ENCODE results near the gene OGFR.

The OGFR gene

DNA sequence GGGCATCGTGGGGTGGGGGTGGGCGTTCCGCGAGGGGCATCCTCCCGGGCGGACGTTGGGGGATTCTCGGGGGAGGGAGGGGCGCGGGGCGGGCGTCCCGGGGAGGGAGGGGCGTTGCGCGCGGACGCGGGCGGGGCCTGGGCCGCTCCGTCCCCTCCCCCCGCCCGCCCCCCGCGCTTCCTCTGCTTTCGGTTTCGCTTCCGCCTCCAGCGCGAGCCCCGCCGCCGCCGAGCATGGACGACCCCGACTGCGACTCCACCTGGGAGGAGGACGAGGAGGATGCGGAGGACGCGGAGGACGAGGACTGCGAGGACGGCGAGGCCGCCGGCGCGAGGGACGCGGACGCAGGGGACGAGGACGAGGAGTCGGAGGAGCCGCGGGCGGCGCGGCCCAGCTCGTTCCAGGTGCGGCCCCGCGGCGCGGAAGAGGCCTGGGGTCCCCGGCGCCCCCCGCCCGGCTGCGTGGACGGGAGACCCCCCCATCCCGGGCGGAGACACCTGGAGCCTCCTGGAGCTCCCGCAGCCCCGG lies at the start of gene OGFR:
OGFR (plus strand) TSS at position 209 of the 528 bp plus-strand sequence; CDS start at position 234, 25 bp downstream.
- peak; percentile 63 to 69 for ATAC-seq

GRCh38 chr20:62754991-62755356 lies 49.7 kb upstream of the OGFR start:
- no peak for ATAC-seq

- ATAC-seq = no peak
These were observed 48.6 kb upstream of the OGFR start for GRCh38 chr20:62755817-62756724.

DNA sequence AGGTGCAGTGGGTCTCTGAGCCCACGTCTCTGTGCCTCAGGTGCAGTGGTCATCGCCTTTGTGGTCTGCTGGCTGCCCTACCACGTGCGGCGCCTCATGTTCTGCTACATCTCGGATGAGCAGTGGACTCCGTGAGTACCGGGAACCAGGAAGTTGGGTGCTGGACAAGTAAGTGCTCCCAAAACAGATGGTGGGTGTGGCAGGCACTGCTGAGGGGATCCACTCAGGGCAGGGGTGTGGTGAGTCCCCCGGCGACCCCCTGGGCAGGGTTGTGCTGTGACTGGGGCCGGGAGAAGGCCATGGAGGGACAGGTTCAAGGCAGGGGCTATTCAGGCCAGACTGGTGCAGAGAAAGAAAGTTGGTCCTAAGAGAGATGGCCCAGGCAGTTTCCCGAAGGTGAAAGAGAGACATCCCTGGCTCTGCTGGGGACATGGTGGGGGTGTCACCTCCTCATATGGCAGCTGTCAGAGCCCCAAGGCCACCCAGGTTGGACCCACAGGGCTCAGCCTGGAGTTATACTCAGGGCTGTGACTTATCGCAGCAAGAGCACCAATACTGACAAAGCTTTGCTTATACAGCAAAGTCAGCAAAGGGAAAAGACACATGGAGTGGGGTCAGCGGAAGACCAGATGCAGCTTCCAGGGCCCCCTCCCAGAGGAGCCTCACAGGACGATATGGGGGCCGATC lies 46.3 kb upstream of the OGFR start:
- ATAC-seq = no peak

DNA sequence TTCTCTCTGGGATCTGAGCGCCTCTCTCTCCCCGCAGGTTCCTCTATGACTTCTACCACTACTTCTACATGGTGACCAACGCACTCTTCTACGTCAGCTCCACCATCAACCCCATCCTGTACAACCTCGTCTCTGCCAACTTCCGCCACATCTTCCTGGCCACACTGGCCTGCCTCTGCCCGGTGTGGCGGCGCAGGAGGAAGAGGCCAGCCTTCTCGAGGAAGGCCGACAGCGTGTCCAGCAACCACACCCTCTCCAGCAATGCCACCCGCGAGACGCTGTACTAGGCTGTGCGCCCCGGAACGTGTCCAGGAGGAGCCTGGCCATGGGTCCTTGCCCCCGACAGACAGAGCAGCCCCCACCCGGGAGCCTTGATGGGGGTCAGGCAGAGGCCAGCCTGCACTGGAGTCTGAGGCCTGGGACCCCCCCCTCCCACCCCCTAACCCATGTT lies 44.6 kb upstream of the OGFR start:
- ATAC-seq = no peak

DNA sequence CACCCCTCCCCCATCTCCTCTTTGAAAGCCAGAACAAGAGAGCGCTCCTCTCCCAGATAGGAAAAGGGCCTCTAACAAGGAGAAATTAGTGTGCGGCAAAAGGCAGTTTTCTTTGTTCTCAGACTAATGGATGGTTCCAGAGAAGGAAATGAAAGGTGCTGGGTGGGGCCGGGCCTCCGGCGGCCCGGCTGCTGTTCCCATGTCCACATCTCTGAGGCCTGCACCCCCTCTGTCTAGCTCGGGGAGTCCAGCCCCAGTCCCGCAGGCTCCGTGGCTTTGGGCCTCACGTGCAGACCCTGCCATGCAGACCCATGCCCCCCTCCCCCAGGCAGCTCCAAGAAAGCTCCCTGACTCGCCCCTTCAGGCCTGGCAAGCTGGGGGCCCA lies 44.2 kb upstream of the OGFR start:
- ATAC-seq = no peak

GRCh38 chr20:62760856-62761758 lies 43.5 kb upstream of the OGFR start:
- ATAC-seq = no peak

DNA sequence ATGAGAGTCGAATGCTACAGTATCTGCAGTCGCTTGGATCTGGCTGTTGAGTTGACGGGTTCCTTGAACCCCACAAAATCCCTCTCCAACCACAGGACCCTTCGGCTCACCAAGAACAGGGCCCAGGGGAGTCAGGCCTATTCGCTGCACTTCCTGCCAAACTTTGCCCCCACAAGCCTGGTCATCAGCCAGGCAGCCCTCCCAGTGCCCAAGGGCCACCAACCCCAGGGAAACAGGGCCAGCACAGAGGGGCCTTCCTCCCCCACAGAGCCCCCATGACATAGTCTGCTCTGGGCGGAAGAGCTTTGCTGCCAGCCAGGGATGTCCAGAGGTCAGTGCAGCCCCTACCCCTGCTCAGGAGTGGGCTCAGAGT lies 42.9 kb upstream of the OGFR start:
- no peak for ATAC-seq

DNA sequence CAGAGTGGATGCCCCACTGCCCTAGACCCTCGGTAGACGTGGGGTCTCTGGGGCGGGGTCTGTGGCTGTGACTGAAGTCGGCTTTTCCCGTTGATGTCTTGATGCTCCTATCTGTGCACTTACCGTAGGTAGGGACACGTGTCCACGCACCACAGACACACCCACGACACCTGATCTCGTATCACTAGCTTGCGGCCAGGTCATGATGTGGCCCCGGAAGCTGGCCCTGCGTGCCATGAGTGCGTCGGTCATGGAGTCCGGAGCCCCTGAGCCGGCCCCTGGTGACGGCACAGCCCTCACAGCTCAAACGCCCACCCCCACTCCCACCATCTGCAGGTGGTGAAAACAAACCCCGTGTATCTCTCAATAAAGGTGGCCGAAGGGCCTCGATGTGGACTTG lies 42.3 kb upstream of the OGFR start:
- no peak for ATAC-seq

- no peak for ATAC-seq
These were observed 41.8 kb upstream of the OGFR start for GRCh38 chr20:62762801-62763368.

DNA sequence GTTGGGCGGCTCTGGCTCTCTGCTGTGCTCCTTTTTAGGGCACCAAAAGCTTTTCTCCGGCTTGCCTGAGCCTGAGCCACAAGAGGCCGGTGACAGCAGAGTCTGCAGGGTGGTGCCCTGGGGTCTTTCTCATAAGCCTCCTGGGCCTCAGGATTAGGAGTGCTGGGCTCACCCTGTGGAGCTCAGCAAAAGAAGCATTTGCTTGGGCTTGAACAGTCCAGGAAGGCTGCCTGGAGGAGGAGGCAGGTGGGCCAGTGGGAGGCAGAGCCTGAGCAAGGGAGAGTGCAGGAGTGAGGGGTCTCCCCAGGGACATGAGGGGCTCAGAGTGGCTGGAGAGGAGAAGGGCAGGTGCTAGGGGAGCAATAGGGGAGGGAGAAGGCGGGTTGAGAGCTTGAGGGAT lies 41.2 kb upstream of the OGFR start:
- ATAC-seq = no peak

DNA sequence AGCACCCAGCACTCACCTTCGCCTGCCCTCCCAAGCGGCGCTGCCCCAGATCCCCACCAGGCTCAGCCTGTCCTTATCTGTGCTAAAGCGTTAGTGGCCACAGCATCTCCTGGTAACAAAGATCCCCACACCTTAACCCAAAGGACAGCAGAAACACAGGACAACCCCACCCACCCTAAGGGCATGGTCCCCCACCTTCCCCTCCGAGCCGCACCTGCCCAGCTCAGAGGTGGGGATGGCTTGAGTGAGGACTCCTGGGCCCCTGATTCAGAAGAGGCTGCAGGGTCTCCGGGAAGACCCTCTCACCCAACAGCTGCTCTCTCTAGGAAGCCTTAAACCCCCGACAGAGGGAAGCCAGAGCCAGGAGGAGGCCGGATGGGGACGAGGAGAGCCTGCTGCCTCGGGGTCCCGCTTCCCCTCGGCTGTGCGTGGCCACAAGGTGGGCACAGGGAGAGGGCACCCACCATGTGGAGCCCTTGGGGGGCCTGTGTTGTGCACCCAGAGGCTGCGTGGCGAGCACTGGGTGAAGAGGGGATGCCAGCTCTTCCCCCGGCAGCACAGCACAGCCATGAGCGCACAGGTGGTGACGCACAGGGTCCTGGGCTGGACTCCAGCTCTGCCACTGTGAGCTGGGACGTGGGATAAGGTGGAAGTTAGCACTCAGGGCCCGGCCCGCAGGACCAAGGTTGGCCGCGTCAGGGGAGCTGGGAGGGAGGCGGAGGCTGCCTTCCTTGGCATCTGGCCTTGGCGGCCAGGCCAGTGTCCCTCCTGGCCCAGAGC lies 40.3 kb upstream of the OGFR start:
- ATAC-seq = no peak

GRCh38 chr20:62765021-62765420 lies 39.6 kb upstream of the OGFR start:
- no peak for ATAC-seq

DNA sequence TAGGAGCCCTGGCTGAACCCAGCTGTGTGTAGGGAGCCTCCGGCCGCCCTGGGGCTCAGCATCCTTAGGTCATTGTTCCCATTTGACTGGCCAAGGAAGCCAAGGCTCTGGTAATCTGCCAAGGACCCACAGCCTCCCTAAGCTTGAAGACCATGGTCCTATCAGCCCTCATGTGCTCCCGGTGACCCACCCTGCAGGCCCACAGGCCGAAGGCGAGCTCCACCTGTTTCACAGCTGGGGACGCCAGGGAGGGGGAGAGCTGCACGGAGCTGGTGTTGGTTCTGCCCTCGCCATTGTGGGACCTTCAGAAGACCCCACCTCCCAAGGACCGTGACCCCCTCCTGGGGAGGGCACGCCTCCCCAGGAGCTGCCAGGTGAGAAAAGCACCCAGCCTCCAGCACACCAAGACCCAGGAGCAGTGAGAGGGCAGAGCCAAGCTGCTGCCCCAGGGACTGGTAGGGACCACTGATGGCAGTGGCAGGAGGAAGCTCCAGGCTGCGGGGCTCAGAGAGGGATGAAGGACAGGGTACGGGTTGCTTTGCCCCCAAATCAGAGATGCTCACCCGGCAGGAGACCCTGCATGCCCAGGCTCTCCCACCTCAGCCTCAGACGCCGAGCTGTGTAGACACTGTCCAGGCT lies 39.1 kb upstream of the OGFR start:
- ATAC-seq = no peak

DNA sequence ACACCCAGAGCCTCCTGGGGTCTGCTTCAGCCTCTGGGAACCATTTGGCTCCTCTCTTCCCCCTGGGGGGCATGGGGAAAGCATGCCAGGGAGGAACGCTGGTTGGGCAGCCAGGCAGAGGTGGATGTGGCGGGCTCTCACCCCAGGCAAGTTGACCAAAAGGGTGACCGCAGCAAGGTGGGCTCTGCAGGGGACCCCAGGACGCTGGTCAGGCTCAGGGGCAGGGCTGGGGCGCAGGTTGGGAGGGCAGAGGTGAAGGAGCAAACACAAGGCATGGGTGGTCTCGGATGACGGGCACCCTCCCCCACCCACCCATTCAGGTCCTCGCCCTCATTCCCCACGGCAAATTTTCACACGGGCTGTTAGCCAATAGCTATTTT lies 38.6 kb upstream of the OGFR start:
- no peak for ATAC-seq

DNA sequence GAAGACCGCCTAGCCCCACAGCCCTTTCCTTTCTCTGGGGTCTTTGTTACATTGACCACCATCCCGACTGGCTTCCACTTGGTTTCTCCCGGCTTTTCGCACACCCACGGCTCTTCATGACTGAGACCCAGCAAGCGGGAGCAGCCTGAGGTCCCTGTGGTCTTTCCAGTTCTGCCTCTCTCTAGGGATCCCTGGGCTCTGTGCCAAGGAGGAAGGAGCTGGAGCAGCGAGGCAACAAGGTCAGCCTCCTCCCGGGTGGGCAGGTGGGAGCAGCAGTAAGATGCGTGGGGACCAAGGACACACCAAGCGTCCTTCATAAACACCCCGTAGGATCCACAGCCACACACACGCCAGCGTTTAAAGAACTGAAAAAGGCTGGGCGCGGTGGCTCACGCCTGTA lies 37.9 kb upstream of the OGFR start:
- no peak for ATAC-seq

DNA sequence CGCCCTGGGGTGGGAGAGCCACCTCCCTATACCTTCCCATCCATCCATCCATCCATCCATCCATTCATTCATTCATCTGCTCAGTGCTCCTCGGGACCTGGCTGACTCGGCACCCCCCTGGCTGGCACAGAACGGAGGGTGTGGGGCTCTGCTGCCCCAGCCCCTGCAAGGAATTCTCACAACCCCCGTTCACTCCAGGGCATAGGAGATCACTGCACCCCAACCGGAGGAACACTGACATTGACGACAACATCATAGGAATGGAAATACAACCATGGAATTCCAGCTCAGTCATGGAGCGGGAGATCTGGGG lies 36.4 kb upstream of the OGFR start:
- no peak for ATAC-seq

DNA sequence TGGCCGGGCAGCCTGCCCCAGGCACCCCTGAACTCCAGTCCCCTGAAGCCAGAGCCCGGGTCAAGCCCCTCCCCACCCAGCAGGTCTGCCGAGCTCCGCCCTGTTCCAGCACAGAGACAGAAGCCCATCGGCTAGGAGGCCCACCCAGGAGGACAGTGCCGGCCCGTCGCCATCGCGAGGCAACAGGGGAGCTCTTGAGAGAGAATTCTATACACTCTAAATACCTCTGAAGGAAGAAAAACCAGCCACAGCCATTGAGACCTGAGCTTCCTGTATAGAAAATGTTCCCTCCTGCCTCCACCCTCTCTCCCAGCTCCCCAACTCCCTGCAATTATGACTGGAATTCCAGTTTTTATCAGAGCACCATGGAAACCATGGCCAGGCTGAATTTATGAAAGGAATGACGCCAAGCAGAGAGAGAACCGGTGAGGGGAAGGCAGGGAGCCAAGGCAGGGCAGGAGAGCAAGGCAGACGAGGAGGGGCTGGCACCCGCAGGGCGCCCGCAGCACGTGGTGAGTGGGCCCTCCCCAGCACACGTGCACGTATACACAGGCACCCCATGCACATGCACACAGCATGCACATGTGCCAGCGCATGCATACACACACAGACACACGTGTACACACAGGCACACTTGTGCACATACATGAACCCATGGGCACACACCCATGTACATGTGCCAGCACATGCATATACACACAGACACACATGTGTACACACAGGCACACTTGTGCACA lies 35.9 kb upstream of the OGFR start:
- no peak for ATAC-seq

DNA sequence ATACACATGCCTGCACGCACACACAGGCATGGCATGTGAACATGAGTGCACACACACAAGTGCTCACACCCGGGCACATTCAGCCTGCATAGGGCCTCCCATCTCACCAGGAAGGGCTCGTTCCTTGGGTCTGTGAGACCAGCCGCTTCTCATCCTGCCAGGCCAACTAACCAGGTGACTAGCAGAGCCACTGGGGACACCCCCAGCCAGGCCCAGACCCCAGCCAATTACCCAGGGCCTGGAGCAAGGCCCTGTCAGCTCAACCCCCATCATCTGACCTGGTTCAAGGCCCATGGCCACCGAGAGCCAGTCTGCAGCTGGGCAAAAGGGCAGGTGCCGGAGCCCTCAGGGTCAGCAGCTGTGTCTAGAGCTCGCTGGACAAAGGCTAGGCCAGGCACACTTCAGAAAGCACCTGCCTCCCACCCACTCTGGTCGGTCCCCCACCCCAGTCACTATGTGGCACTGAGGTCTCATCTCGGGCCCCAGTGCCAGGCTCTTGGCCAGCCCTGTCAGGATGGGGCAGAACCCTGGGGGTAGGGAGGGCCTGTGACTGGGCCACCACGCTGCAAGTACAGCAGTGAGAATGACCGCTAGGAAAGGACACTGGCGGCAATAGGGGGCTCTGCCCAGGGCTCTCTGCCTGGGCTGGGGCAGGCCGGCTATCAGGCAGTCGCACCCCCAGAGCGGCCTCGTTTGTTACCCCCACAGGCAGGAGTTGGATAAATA lies 35.1 kb upstream of the OGFR start:
- no peak for ATAC-seq

Measured in activated CD4-positive, CD25-positive, alpha-beta regulatory T cell treated with anti-CD3 and anti-CD28 coated beads, Interleukin-2, amount 50 U/mL, for 24 hours (primary cell).